Skeletal muscle tissue (tissue), 4 donors: Measurements from ENCODE around the gene GOSR2. TPM values are rescaled to one million over a fixed set of nuclear protein-coding genes. Genes with fewer than 3 reads are reported as not detected.

ENCODE experiments used
- H3K27ac ChIP-seq: one replicate; pipeline ENCODE4 v1.7.0; 2013; ENCODE audit warnings: mild to moderate bottlenecking, low read depth, low read length, inconsistent platforms
- H3K27me3 ChIP-seq, 3 donors: one replicate each; pipeline ENCODE4 v1.7.0; 2013; ENCODE audit warnings: low read length in 3 of 3; ENCODE audit not compliant: control insufficient read depth in 3 of 3, insufficient read depth in 3 of 3
- H3K36me3 ChIP-seq, 3 donors: one replicate each; pipeline ENCODE4 v1.7.0; 2013; ENCODE audit warnings: low read length in 3 of 3; ENCODE audit not compliant: control insufficient read depth in 3 of 3, insufficient read depth in 3 of 3
- H3K4me1 ChIP-seq, 3 donors: one replicate each; pipeline ENCODE4 v1.7.0; 2013; ENCODE audit warnings: low read length in 3 of 3, mild to moderate bottlenecking in 3 of 3; ENCODE audit not compliant: control insufficient read depth in 3 of 3, insufficient read depth in 3 of 3
- H3K4me3 ChIP-seq, 3 donors: one replicate each; pipeline ENCODE4 v1.7.0; 2013; ENCODE audit warnings: low read length in 3 of 3
- H3K9ac ChIP-seq, 3 donors: one replicate each; pipeline ENCODE4 v1.7.0; 2013; ENCODE audit warnings: low read length in 3 of 3, mild to moderate bottlenecking in 3 of 3, moderate library complexity in 2 of 3, low read depth in 1 of 3
- H3K9me3 ChIP-seq, 3 donors: one replicate each; pipeline ENCODE4 v1.7.0; 2013; ENCODE audit warnings: low read length in 3 of 3; ENCODE audit not compliant: control insufficient read depth in 3 of 3
- total RNA-seq: library from RNA; depleted of rRNA; stranded (reverse); fragments of >200 nt; gene quantifications from one replicate; pipeline ENCODE4 v1.2.3, GENCODE V29; 2014
- donor health status: Osteomylitis.

GOSR2 gene
- total RNA-seq, 1 donor from 2014 or later: 41.2 TPM

GRCh38 chr17:46881015-46881414 lies 41.9 kb upstream of the GOSR2 start:
- Histone ChIP-seq H3K4me1 (peaks cover 4 to 10% (median 5%) of the 10 kb centered on the region in 3 donors), H3K9me3 (no peaks in the 10 kb centered on the region), H3K27ac (no peak overlapping the region), H3K4me3 (no peak overlapping the region), H3K9ac (no peak overlapping the region), H3K36me3 (no peaks in the 10 kb centered on the region), H3K27me3 (peaks cover 9 to 38% (median 20%) of the 10 kb centered on the region in 3 donors)

- Histone ChIP-seq H3K27me3 (peaks cover 12 to 30% (median 16%) of the 10 kb centered on the region in 3 donors), H3K36me3 (no peaks in the 10 kb centered on the region), H3K4me1 (peaks cover 4 to 5% (median 5%) of the 10 kb centered on the region in 3 donors), H3K27ac (no peak overlapping the region), H3K9me3 (no peaks in the 10 kb centered on the region), H3K4me3 (no peak overlapping the region), H3K9ac (no peak overlapping the region)
These were observed 40.3 kb upstream of the GOSR2 start for GRCh38 chr17:46882666-46883065.

GRCh38 chr17:46883871-46884520 lies 39.0 kb upstream of the GOSR2 start:
- Histone ChIP-seq H3K27me3 (peaks cover 12 to 29% (median 16%) of the 10 kb centered on the region in 3 donors), H3K4me1 (no peaks in the 10 kb centered on the region), H3K36me3 (no peaks in the 10 kb centered on the region), H3K9ac (no peak overlapping the region), H3K27ac (no peak overlapping the region), H3K4me3 (no peak overlapping the region), H3K9me3 (no peaks in the 10 kb centered on the region)

- Histone ChIP-seq H3K4me1 (no peaks in the 10 kb centered on the region), H3K9me3 (no peaks in the 10 kb centered on the region), H3K27ac (no peak overlapping the region), H3K9ac (no peak overlapping the region), H3K4me3 (no peak overlapping the region), H3K36me3 (no peaks in the 10 kb centered on the region), H3K27me3 (peaks cover 15 to 34% (median 19%) of the 10 kb centered on the region in 3 donors)
These were observed 38.4 kb upstream of the GOSR2 start for GRCh38 chr17:46884552-46884951.

GRCh38 chr17:46885415-46886309 lies 37.3 kb upstream of the GOSR2 start:
- Histone ChIP-seq H3K27ac (no peak overlapping the region), H3K4me3 (no peak overlapping the region), H3K9me3 (no peaks in the 10 kb centered on the region), H3K9ac (no peak overlapping the region), H3K27me3 (peaks cover 20 to 44% (median 29%) of the 10 kb centered on the region in 3 donors), H3K4me1 (no peaks in the 10 kb centered on the region), H3K36me3 (no peaks in the 10 kb centered on the region)

- Histone ChIP-seq H3K36me3 (no peaks in the 10 kb centered on the region), H3K9ac (no peak overlapping the region), H3K27me3 (peaks cover 23 to 48% (median 35%) of the 10 kb centered on the region in 3 donors), H3K4me1 (no peaks in the 10 kb centered on the region), H3K27ac (no peak overlapping the region), H3K4me3 (no peak overlapping the region), H3K9me3 (no peaks in the 10 kb centered on the region)
These were observed 36.7 kb upstream of the GOSR2 start for GRCh38 chr17:46886310-46886663.

- H3K4me1 ChIP-seq: no peaks in the 10 kb centered on the region
- no peaks in the 10 kb centered on the region for H3K36me3 ChIP-seq
- H3K27ac ChIP-seq: no peak overlapping the region
- no peak overlapping the region for H3K4me3 ChIP-seq
- H3K27me3 ChIP-seq: peaks cover 28 to 51% (median 45%) of the 10 kb centered on the region in 3 donors
- no peaks in the 10 kb centered on the region for H3K9me3 ChIP-seq
- no peak overlapping the region for H3K9ac ChIP-seq
These were observed 35.2 kb upstream of the GOSR2 start for GRCh38 chr17:46887717-46888116.

GRCh38 chr17:46888727-46889126 lies 34.2 kb upstream of the GOSR2 start:
- H3K27ac ChIP-seq: no peak overlapping the region
- H3K36me3 ChIP-seq: no peaks in the 10 kb centered on the region
- peaks cover 28 to 49% (median 47%) of the 10 kb centered on the region in 3 donors for H3K27me3 ChIP-seq
- no peaks in the 10 kb centered on the region for H3K4me1 ChIP-seq
- no peak overlapping the region for H3K4me3 ChIP-seq
- H3K9ac ChIP-seq: no peak overlapping the region
- no peaks in the 10 kb centered on the region for H3K9me3 ChIP-seq

GRCh38 chr17:46889519-46889918 lies 33.4 kb upstream of the GOSR2 start:
- no peak overlapping the region for H3K9ac ChIP-seq
- H3K9me3 ChIP-seq: no peaks in the 10 kb centered on the region
- H3K4me3 ChIP-seq: no peak overlapping the region
- no peaks in the 10 kb centered on the region for H3K36me3 ChIP-seq
- no peak overlapping the region for H3K27ac ChIP-seq
- H3K27me3 ChIP-seq: peaks cover 33 to 46% (median 46%) of the 10 kb centered on the region in 3 donors
- H3K4me1 ChIP-seq: no peaks in the 10 kb centered on the region

GRCh38 chr17:46889992-46890564 lies 32.9 kb upstream of the GOSR2 start:
- no peak overlapping the region for H3K4me3 ChIP-seq
- H3K27ac ChIP-seq: no peak overlapping the region
- H3K36me3 ChIP-seq: no peaks in the 10 kb centered on the region
- H3K9me3 ChIP-seq: no peaks in the 10 kb centered on the region
- H3K9ac ChIP-seq: no peak overlapping the region
- H3K4me1 ChIP-seq: no peaks in the 10 kb centered on the region
- peaks cover 34 to 47% (median 45%) of the 10 kb centered on the region in 3 donors for H3K27me3 ChIP-seq
